Left lung (tissue), 10 donors: Measurements from ENCODE around the gene ADAMTS6. TPM values are rescaled to one million over a fixed set of nuclear protein-coding genes. Genes with fewer than 3 reads are reported as not detected.

Experiments
- ATAC-seq: fragments of 200-7000 bp; cut with Tn5 transposase; one replicate; pipeline ENCODE4 v1.9.1; 2020; ENCODE audit warnings: moderate library complexity
- DNase-seq, 4 donors: peaks; one replicate each; pipeline ENCODE4 v3.0.0-alpha.2; 2013 to 2020
- H3K27ac ChIP-seq, 2 donors: fragments of 200-600 bp; sonication (generic) in 1 of 2; one replicate each; pipeline versions ENCODE4 v1.5.0 to v1.8.0; 2020 to 2021
- H3K27me3 ChIP-seq, 2 donors: fragments of 200-600 bp; sonication (generic) in 1 of 2; one replicate each; pipeline versions ENCODE4 v1.5.0 to v1.8.0; 2020 to 2021
- H3K36me3 ChIP-seq, 2 donors: fragments of 200-600 bp; sonication (generic) in 1 of 2; one replicate each; pipeline versions ENCODE4 v1.5.0 to v1.8.0; 2020 to 2021
- H3K4me1 ChIP-seq, 2 donors: fragments of 200-600 bp; one replicate each; pipeline ENCODE4 v1.8.0; 2021
- H3K4me3 ChIP-seq, 2 donors: fragments of 200-600 bp; sonication (generic) in 1 of 2; one replicate each; pipeline versions ENCODE4 v1.5.0 to v1.8.0; 2020 to 2021; ENCODE audit warnings: mild to moderate bottlenecking in 1 of 2
- H3K9me3 ChIP-seq, 2 donors: fragments of 200-600 bp; sonication (generic) in 1 of 2; one replicate each; pipeline versions ENCODE4 v1.5.0 to v1.8.0; 2020 to 2021
- CTCF ChIP-seq, 2 donors: fragments of 200-600 bp; sonication (generic) in 1 of 2; IDR thresholded peaks; one replicate each; pipeline versions ENCODE4 v1.5.0 to v1.8.0; 2021; ENCODE audit warnings: antibody characterized with exemption in 2 of 2
- intact Hi-C, 2 donors: fragments of 100-400 bp; cut with DNase I; formaldehyde crosslinking; loops; one replicate each; pipeline versions ENCODE4 v1.11.2 to v1.14.2; 2022
- polyA plus RNA-seq, 6 donors: library from polyadenylated mRNA; unstranded; fragments of 120-200 nt; gene quantifications; one replicate each; pipeline ENCODE4 v1.2.1, GENCODE V29; 2013; ENCODE audit not compliant: insufficient read length in 6 of 6
- total RNA-seq, 2 donors: library from RNA; stranded (reverse); fragmentation: NEBNext Ultra II Directional; extraction: Animal tissue kit (Norgen Biotek cat#: 25700); gene quantifications; one replicate each; pipeline ENCODE4 v1.2.1, GENCODE V29; 2021
- donor health status: DM: no; HTN: yes; CAD: no.
- donor health status: DM: no; HTN: no; CAD: no.

The ADAMTS6 gene
- total and polyA plus RNA-seq, 8 donors = 5.8 to 27.2 (median 11.2) TPM

- intact Hi-C loops = no loop called here
- no peak for DNase-seq
- no peak for ATAC-seq
- no peaks in the 10 kb centered on the region for H3K4me1 ChIP-seq
- H3K36me3 ChIP-seq = no peaks in the 10 kb centered on the region
- no peak for TF ChIP-seq CTCF (IDR thresholded peaks at IDR 0.05)
- H3K9me3 ChIP-seq = no peaks in the 10 kb centered on the region
- no peak overlapping the region for H3K4me3 ChIP-seq
- no peak overlapping the region for H3K27ac ChIP-seq
- H3K27me3 ChIP-seq = no peaks in the 10 kb centered on the region
These were observed 344.1 kb downstream of the ADAMTS6 start for GRCh38 chr5:65137631-65138030.

GRCh38 chr5:65133477-65134110 is 348.1 kb downstream of the ADAMTS6 start:
- no peak for ATAC-seq
- no peak for DNase-seq
- no peak overlapping the region for H3K4me3 ChIP-seq
- no peaks in the 10 kb centered on the region for H3K9me3 ChIP-seq
- no peaks in the 10 kb centered on the region for H3K36me3 ChIP-seq
- no peak for TF ChIP-seq CTCF (IDR thresholded peaks at IDR 0.05)
- no peaks in the 10 kb centered on the region for H3K4me1 ChIP-seq
- intact Hi-C loops = no loop called here
- no peaks in the 10 kb centered on the region for H3K27me3 ChIP-seq
- H3K27ac ChIP-seq = no peak overlapping the region

- Histone ChIP-seq H3K9me3 (no peaks in the 10 kb centered on the region), H3K36me3 (no peaks in the 10 kb centered on the region), H3K4me1 (no peaks in the 10 kb centered on the region), H3K4me3 (no peak overlapping the region), H3K27me3 (no peaks in the 10 kb centered on the region), H3K27ac (no peak overlapping the region)
- TF ChIP-seq CTCF (IDR thresholded peaks at IDR 0.05) = no peak
- ATAC-seq = no peak
- no peak for DNase-seq
- intact Hi-C loops = no loop called here
These were observed 349.3 kb downstream of the ADAMTS6 start for GRCh38 chr5:65132386-65132785.

- TF ChIP-seq CTCF (IDR thresholded peaks at IDR 0.05) = no peak
- H3K27ac ChIP-seq = no peak overlapping the region
- ATAC-seq (no peak), DNase-seq (no peak)
- no peak overlapping the region for H3K4me3 ChIP-seq
- H3K27me3 ChIP-seq = no peaks in the 10 kb centered on the region
- no peaks in the 10 kb centered on the region for H3K36me3 ChIP-seq
- H3K9me3 ChIP-seq = no peaks in the 10 kb centered on the region
- no peaks in the 10 kb centered on the region for H3K4me1 ChIP-seq
- intact Hi-C loops = no loop called here
These were observed 353.5 kb downstream of the ADAMTS6 start for GRCh38 chr5:65128226-65128625.

GRCh38 chr5:65127161-65127901 is 354.4 kb downstream of the ADAMTS6 start:
- Histone ChIP-seq H3K27me3 (no peaks in the 10 kb centered on the region), H3K27ac (no peak overlapping the region), H3K4me3 (no peak overlapping the region), H3K9me3 (no peaks in the 10 kb centered on the region), H3K4me1 (no peaks in the 10 kb centered on the region), H3K36me3 (no peaks in the 10 kb centered on the region)
- intact Hi-C loops = no loop called here
- ATAC-seq (no peak), DNase-seq (no peak)
- TF ChIP-seq CTCF (IDR thresholded peaks at IDR 0.05) = no peak
